GM18870 (cell line): ENCODE results near the gene TEKT4.
"Not testable (repeated sequence)": the region's sequence is repeated elsewhere in the genome, so short reads cannot be mapped to it uniquely, and the experiment has no call there.

Experiments used
- ATAC-seq: cut with Tn5 transposase; IDR thresholded peaks from one replicate; pipeline ENCODE4 v1.9.1; 2021; ENCODE audit warnings: moderate library complexity; ENCODE audit not compliant: unreplicated experiment

The TEKT4 gene

DNA sequence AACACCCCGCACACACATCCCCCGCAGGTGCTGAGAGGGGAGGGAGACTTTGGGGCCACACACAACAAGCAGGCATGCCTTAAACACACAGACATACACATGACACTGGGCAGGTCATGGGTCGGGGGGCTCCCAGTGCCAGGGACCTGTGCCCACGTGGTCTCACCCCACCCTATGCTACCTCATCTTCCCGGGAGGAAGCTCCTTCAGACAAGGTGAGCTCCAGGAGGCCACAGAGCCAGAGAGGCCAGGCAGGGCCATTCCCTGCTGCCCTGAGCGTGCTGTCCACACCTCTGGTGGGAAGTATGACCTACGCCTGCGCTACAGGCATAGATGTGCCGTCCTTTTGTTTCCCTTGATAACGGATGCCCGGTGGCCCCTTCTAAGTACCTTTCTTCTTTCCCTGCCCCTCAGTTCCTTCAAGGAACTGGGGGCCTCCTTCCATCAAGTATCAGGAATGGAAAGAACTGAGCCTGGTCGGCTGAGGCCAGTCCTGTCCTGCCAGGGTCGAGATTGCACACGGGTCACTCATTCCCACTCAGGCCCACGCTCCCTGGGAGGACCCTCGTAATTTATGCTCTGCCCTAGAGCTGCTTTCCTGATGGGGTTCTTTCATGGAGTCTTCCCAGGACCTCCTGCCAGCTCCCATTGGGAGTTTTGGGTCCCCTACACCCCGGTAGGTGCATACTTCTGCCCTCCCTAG, 4.7 kb downstream of the TEKT4 start:
- ATAC-seq: no peak

GRCh38 chr2:94876523-94876863, 5.3 kb downstream of the TEKT4 start:
- ATAC-seq: no peak

DNA sequence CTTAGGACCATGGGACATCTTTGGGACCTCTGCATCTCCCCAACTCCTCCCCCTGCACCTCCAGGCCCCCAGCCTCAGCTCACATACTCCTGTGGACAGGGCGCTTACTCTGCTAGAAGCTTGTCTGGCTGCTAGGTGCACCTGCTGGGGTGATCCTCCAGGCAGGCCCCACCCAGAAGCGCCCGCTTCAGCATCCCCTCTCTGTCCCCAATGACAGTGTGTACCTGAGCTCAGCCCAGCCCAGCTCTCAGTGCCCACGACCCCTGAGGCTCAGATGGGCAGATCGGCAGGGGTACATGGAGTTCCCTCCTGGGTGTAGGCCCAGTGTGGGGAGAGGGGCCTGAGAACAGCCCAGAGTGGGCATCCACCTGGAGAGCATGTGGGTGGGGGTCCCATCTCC, 5.9 kb downstream of the TEKT4 start:
- ATAC-seq: no peak

DNA sequence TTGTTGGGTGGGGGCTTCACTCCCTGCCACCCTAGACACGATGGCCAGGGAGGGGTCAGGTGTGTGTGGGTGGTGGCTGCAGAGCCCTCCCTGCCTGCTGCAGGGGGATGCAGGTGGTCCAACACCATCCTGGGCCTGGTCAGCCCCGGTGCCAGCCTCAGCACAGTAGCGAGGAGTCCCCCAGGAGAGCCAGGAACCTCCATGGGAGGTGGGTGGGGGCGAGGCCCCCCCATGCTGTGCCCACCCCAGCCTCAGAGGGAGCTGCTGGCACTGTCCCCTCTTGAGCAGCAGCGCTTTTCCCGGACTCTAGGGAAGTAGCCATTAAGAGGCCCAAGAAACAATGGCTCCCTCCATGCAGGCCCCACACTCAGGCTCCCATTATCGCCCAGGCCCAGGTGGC, 7.3 kb downstream of the TEKT4 start:
- ATAC-seq: not testable (repeated sequence)

DNA sequence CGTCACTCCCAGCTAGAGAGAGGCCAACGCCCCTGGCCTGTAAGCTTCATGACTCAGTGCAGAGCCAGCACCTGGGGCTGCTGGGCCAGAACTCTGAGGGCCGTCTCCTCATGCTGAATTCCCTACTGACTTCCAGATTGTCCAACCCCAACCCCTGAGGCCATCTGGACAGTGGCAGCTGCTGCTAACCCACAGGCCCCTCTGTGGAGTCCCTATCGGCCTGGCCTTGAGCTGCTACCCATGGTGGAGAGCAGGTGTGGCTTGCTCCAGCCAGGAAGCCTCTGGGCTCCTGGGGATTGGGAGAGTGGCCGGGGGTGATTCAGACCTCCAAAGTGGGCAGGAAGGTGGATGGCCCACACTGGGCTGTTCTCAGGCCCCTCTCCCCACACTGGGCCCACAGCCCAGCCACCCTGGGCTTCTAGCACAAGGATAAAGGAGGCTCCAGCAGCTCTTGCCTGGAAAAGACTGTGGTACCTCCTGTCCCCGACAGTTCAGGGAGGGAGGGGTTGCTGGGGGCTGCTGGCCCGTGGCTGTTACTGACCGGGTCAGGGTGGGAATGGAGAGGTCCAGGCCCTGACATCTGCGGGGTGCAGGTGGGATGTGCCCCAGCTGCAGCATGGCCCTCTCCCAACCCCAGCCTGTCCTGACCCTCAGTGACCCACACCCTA, 8.2 kb downstream of the TEKT4 start:
- no peak for ATAC-seq

DNA sequence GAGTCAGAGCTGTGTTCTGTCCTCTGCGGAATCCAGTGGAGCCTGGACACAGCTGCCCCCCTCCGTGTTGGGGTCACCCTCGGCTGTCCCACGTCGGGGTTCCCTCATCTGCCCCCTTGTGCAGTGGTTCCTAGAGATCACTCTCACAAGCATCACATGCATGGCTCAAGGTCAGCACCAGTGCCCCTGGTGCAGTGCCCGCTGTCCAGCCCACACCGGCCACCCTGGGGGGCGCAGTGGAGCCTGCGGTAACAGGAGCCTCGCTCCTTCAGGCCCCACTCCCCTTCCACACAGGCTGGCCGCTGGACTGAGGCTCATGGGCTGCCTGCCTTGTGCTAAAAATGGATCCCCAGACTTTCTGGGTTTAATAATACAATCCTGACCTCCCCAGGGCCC, 8.8 kb downstream of the TEKT4 start:
- ATAC-seq: no peak

DNA sequence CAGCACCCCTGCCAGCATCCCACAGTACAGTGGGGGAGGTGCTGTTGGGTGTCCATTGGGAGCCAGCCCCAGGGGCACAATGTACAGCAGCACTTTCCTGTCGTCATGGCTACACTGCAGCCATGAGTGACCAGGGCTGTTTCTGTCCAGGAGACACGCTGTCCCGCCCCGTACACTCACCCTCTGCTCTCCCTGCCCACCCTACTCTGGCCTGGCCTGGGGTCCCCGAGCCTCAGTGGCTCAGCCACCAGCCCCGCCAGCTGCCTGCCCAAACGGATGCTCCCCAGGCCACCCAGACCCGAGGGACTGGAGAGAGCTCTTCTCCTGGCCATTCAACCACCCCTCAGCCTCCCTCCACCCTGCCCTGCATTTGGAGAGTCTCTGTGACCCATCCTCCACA, 9.3 kb downstream of the TEKT4 start:
- no peak for ATAC-seq

DNA sequence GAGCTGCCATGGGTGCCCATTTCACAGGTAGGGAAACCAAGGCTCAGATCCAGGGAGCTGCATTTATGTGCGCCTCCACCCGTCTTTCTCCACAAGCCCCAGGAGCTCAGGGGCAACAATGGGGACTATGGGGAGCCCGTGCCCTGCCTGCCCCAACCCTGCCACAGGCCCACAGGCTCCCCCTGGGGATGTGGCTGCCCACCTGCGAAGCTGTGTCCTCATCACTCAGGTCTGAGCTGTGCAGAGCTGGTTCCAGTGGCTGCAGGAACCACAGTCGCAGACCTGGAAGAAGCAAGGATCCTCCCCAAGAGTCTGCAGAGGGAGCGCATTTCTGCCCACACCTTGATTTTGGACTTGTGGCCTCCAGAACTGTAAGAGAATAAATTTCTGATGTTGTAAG, 9.8 kb downstream of the TEKT4 start:
- ATAC-seq: no peak

DNA sequence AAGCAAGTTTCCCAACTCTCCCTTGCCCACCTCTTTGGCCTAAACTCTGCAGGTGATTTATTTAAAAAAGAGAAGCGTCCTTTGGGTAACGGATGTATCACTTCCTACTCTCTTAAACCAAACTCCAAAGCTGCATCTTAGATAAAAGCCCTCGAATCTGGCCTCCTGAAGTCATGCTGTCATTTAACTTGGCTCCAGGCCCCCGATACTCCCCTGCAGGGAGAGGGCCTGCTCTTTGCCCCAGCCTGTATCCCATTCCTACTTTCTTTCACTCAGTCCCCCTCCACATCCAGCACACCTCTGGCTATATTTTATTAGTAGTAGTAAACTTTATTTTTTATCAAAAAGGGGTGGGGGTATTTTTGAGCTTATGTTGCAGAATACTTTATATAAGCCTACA, 19.0 kb downstream of the TEKT4 start:
- ATAC-seq: no peak

- ATAC-seq: not testable (repeated sequence)
Measured at GRCh38 chr2:94895273-94895672, 24.0 kb downstream of the TEKT4 start.

DNA sequence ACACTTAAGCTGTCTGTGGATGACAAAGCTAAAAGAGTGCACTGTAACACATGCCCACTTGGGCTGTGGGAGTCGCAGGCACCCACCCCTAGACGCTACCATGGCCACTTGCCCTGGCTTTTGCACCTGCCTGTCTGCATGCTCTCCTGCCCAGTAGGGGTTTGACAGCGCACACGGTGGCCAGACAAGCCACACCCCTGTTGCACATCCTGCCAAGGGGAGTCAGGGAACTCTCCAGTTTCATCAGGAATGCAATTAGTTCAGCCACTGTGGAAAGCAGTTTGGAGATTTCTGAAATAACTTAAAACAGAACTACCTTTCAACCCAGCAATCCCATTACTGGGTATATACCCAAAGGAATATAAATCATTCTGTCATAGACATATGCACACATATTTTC, 35.7 kb downstream of the TEKT4 start:
- ATAC-seq: not testable (repeated sequence)

- no peak for ATAC-seq
Measured at GRCh38 chr2:94923196-94923595, 52.0 kb downstream of the TEKT4 start.

DNA sequence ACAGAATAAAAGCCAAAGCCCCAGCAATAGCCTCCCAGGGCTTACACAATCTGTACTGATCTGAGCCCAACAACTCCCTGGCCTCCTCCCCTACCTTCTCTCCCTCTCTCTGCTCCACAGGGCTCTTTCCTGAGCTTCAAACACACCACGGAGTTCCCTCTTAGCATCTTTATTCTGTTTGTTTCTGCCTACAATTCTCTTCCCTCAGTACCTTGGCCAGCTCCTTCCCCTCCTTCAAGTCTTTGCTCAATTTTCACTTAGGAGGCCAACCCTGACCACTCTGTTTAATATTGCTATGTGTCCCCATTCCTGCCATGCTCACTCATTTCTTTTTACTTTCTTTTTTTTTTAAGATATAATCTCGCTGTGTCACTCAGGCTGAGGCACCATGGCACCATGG, 53.8 kb downstream of the TEKT4 start:
- ATAC-seq: not testable (repeated sequence)
